Measurements from ENCODE around the gene PHKA1. TPM values are rescaled to one million over a fixed set of nuclear protein-coding genes. Genes with fewer than 3 reads are reported as not detected.
"Not testable (repeated sequence)": the region's sequence is repeated elsewhere in the genome, so short reads cannot be mapped to it uniquely, and the experiment has no call there.

PHKA1 gene
- total RNA-seq, 2 experiments from 2014 or later: 0.21 to 0.44 TPM

DNA sequence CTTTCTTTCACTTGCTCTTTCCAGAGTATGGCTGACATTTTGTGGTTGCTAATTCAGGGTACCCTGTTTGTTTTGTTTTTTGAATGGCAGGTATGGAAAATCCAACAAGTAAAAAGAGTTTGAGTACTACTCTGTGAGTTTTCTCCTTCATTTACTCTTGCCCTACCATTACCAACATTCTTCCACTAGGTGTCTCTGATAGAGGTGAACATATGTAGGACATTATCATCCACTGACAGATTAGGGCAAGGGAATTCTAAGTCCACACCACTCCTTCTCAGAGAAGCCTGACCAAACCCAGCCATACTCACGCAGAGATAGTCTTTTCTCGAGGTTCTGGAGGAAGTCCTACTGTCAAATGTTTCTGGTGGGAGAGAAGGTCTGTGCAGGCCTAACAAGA lies 104.8 kb downstream of the PHKA1 start:
- H3K4me1 Mint-ChIP-seq (ENCODE audit: low read depth): no peaks in the 10 kb centered on the region
- ChIA-PET CTCF (no interaction called here), POLR2A (no interaction called here)
- H3K36me3 Mint-ChIP-seq (ENCODE audit: low read depth): no peaks in the 10 kb centered on the region
- H3K9me3 Mint-ChIP-seq (ENCODE audit: insufficient read depth): no peaks in the 10 kb centered on the region
- no peaks in the 10 kb centered on the region for H3K27me3 Mint-ChIP-seq (ENCODE audit: low read depth)
- ATAC-seq (no peak), DNase-seq (no peak)
- no peak overlapping the region for H3K4me3 Mint-ChIP-seq
- H3K27ac Mint-ChIP-seq: no peak overlapping the region

DNA sequence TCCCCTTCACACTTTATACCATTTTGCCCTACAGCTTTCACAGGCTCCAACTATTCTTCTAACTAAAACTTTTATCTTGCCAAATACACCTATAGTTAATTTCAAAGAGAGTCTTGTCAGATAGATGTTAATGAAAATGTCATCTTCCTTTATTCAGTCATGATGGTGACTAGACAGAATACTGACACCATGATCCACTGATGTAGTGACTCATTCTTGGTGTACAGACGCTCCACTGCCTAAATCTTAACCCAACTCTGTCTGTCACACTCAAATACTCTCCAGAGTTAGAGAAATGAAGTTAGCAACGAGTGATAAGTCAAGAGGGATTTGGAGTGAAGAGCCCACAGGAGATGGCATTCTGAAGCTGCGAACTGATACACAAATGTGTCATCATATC lies 109.4 kb downstream of the PHKA1 start:
- peaks cover 4% of the 10 kb centered on the region for H3K4me1 Mint-ChIP-seq (ENCODE audit: low read depth)
- H3K27me3 Mint-ChIP-seq (ENCODE audit: low read depth): no peaks in the 10 kb centered on the region
- no peaks in the 10 kb centered on the region for H3K36me3 Mint-ChIP-seq (ENCODE audit: low read depth)
- ChIA-PET CTCF (interaction anchor here (1.4 kb wide), 1 partner anchor 61 kb away, joined by 3 read pairs; no protein-coding TSS in a partner anchor), POLR2A (no interaction called here)
- no peak overlapping the region for H3K4me3 Mint-ChIP-seq
- ATAC-seq (no peak), DNase-seq (no peak)
- no peak overlapping the region for H3K27ac Mint-ChIP-seq
- H3K9me3 Mint-ChIP-seq (ENCODE audit: insufficient read depth): no peaks in the 10 kb centered on the region

DNA sequence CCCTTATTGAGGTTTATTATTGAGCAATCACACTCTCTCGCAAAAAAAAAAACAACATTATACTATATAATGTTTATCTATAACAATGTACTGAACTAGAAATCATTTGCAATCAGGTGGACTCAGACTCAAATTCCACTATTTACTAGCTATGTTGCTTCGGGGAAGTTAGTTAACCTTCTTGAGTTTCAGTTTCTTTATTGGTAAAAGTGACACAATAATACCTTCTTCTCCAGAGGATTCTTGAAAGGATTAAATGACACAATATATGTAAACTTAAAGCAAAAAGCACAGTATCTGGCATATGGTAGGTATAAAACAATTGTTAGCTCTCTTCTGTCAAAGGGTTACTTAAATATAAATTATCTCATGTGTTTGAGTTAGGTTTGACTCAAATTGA lies 110.0 kb downstream of the PHKA1 start:
- no peak overlapping the region for H3K4me3 Mint-ChIP-seq
- H3K4me1 Mint-ChIP-seq (ENCODE audit: low read depth): peaks cover 4% of the 10 kb centered on the region
- no peaks in the 10 kb centered on the region for H3K36me3 Mint-ChIP-seq (ENCODE audit: low read depth)
- ChIA-PET POLR2A (no interaction called here), CTCF (interaction anchor here (1.4 kb wide), 1 partner anchor 62 kb away, joined by 3 read pairs; no protein-coding TSS in a partner anchor)
- no peaks in the 10 kb centered on the region for H3K9me3 Mint-ChIP-seq (ENCODE audit: insufficient read depth)
- ATAC-seq (no peak), DNase-seq (no peak)
- no peak overlapping the region for H3K27ac Mint-ChIP-seq
- no peaks in the 10 kb centered on the region for H3K27me3 Mint-ChIP-seq (ENCODE audit: low read depth)

DNA sequence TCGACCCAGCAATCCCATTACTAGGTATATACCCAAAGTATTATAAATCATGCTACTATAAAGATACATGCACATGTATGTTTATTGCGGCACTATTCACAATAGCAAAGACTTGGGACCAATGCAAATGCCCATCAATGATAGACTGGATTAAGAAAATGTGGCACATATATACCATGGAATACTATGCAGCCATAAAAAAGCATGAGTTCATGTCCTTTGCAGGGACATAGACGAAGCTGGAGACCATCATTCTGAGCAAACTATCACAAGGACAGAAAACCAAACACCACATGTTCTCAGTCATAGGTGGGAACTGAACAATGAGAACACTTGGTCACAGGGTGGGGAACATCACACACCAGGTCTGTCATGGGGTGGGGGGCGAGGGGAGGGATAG lies 123.1 kb downstream of the PHKA1 start:
- H3K4me1 Mint-ChIP-seq (ENCODE audit: low read depth); ATAC-seq; H3K36me3 Mint-ChIP-seq (ENCODE audit: low read depth); H3K27ac Mint-ChIP-seq; H3K27me3 Mint-ChIP-seq (ENCODE audit: low read depth); H3K9me3 Mint-ChIP-seq (ENCODE audit: insufficient read depth); POLR2A ChIA-PET; CTCF ChIA-PET; H3K4me3 Mint-ChIP-seq; DNase-seq: not testable (repeated sequence)

DNA sequence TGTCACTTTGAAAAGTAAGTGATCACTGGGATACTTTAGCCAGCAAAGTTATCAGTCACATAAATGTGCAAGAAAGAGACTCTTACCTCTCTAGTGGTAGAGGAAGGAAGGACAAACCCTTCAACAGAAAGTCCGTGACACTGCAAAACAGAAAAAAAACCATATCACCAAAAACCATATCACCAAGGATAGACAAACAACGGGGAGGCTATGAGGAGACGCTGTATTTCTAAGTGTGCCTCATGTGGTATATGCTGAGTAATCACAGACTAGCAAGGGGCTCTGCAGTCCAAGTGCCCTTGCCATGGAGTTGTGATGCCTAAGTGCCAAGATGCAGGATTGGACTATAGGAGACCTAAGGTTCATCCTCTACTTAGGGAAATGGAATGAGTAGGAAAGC lies 129.9 kb downstream of the PHKA1 start:
- CTCF ChIA-PET: no interaction called here
- Mint-ChIP-seq H3K4me3 (no peak overlapping the region), H3K27me3 (ENCODE audit: low read depth) (no peaks in the 10 kb centered on the region), H3K36me3 (ENCODE audit: low read depth) (no peaks in the 10 kb centered on the region), H3K9me3 (ENCODE audit: insufficient read depth) (no peaks in the 10 kb centered on the region), H3K4me1 (ENCODE audit: low read depth) (no peaks in the 10 kb centered on the region), H3K27ac (no peak overlapping the region)
- no peak for ATAC-seq
- DNase-seq: no peak
- POLR2A ChIA-PET: no interaction called here

DNA sequence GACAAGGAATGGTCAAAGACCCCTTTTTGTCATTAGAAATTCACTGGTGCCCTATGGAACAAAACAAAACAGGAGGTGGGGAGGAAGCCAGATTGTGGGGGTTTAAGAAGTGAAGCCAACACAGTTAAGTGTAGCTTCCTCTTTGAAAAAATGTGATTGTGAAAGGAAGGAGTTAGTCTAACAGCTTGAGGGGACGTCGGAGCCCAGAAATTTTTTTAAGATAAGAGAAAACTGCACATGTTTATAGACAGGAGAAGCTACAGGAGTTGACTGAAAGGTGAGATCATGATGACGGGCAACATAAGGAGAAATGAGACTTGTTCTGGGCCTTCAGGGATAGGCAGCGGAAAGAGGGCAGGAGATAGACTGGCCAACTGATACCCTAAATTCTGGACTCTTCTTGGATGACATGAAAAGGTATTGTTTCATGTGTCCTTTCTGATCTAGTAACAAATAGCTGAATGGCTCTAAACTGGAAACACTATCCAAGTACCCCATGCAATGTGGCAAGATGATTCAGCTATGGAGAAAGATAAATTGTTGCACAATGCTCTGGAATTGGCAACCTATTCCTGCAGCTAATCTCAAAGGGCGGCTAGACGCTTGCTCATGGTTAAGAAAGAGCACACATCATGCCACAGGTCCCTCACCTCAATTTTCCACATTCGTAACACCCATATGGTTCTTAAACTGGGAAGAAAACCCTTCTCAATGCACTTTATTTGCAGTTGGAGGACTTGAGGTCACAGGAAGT lies 137.8 kb downstream of the PHKA1 start:
- no peak overlapping the region for H3K27ac Mint-ChIP-seq
- DNase-seq (no peak), ATAC-seq (no peak)
- no peak overlapping the region for H3K4me3 Mint-ChIP-seq
- peaks cover 8% of the 10 kb centered on the region for H3K4me1 Mint-ChIP-seq (ENCODE audit: low read depth)
- H3K9me3 Mint-ChIP-seq (ENCODE audit: insufficient read depth): no peaks in the 10 kb centered on the region
- POLR2A ChIA-PET: no interaction called here
- H3K36me3 Mint-ChIP-seq (ENCODE audit: low read depth): no peaks in the 10 kb centered on the region
- CTCF ChIA-PET: no interaction called here
- H3K27me3 Mint-ChIP-seq (ENCODE audit: low read depth): peaks cover 14% of the 10 kb centered on the region

DNA sequence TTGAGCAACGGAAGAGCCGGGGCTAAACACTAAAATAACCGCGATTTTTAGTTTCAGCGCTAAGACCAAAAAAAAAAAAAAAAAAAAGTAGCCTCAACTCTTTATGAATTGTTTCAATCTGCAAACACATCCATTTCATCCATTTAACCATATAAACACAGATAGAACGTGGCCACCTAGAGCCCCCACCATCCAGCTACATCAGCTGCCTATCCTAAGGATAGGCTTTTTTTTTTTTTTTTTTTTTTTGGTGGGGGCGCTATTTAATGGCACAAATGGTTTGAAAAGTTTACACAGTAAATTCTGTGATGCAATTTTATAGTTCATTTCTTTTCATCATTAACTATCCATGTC lies 141.0 kb downstream of the PHKA1 start:
- ChIA-PET POLR2A (no interaction called here), CTCF (no interaction called here)
- Mint-ChIP-seq H3K4me3 (peak overlapping the region; percentile 87), H3K27ac (peak overlapping the region; percentile 85), H3K27me3 (ENCODE audit: low read depth) (peaks cover 14% of the 10 kb centered on the region), H3K4me1 (ENCODE audit: low read depth) (peaks cover 12% of the 10 kb centered on the region), H3K36me3 (ENCODE audit: low read depth) (peaks cover 8% of the 10 kb centered on the region), H3K9me3 (ENCODE audit: insufficient read depth) (no peaks in the 10 kb centered on the region)
- DNase-seq (no peak), ATAC-seq (peak; percentile 19)

DNA sequence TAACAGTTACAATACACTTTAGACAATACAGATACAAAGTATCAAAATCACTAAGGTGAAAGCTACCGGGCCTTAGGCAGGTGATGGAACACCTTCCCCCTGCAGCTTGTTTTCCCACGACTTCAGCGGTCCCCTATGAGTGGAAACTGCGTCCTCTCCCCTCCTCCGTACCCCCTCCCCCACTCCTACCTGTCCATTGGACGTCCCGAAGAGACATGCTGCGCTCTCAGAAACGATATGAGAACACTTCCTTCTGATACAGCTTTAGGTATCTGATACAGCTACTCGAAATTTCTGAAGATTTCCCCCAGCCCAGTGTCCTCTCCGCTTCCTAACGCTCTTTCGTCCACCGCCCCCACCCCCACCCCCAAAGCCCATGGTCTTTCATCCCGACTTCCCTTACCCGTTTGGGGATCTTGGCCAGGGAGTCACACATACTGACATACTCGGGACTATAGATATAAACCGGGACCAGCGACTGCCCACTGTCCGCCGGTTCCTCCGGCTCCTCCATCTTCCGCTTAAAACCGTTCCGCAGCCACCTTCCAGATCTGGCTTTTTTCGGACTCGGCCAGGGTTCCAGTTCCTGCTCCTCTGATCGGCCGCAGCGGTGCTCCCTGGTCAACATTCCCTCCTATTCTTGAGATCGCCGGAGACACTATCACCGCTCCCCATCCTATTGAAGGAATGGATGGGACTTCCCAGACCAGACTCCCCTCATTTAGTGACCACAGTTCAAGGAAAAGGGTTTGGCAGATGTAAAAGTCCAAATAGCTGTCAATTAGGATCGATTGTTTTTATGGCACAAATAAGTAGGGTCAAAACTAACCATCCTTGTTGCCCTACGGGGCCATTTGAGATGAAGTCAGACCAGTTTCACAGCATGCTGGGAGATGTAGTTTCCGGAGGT lies 141.6 kb downstream of the PHKA1 start, which contains the start of gene HDAC8:
Gene HDAC8 (minus strand): TSS at position 596 of the 910 bp plus-strand sequence. CDS start 82 bp downstream, at position 514.
- H3K36me3 Mint-ChIP-seq (ENCODE audit: low read depth): peaks cover 10% of the 10 kb centered on the region
- peak within 1 kb of the TSS; percentile 85 for H3K27ac Mint-ChIP-seq
- H3K27me3 Mint-ChIP-seq (ENCODE audit: low read depth): peaks cover 14% of the 10 kb centered on the region
- no peaks in the 10 kb centered on the region for H3K9me3 Mint-ChIP-seq (ENCODE audit: insufficient read depth)
- DNase-seq: peak; percentile 69
- peaks cover 13% of the 10 kb centered on the region for H3K4me1 Mint-ChIP-seq (ENCODE audit: low read depth)
- peak; percentile 88 for ATAC-seq
- CTCF ChIA-PET: no interaction called here
- H3K4me3 Mint-ChIP-seq: peak within 1 kb of the TSS; percentile 87
- POLR2A ChIA-PET: interaction anchor here (0.7 to 1.0 kb wide), 2 partner anchors 142 to 334 kb away, joined by 3 read pairs; partner anchors contain the start of genes ERCC6L and PHKA1

DNA sequence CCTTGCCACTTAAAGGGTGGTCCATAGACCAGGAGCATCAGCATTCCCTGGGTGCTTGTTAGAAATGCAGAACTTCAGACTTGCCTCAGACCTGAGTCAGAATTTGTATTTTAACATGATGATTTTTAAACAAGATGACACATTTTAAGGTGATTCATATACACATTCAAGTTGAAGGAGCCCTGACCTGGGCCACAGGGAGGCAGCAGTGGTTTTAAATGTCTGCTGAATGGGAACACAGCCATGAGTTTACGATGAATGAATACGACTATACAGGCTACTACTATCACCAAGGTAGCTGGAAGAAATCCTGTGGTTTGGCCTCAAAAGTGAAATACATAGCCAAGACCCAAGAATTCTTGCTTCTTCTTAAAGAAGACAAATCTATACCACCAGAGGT lies 144.3 kb downstream of the PHKA1 start:
- CTCF ChIA-PET: no interaction called here
- peaks cover 25% of the 10 kb centered on the region for H3K36me3 Mint-ChIP-seq (ENCODE audit: low read depth)

DNA sequence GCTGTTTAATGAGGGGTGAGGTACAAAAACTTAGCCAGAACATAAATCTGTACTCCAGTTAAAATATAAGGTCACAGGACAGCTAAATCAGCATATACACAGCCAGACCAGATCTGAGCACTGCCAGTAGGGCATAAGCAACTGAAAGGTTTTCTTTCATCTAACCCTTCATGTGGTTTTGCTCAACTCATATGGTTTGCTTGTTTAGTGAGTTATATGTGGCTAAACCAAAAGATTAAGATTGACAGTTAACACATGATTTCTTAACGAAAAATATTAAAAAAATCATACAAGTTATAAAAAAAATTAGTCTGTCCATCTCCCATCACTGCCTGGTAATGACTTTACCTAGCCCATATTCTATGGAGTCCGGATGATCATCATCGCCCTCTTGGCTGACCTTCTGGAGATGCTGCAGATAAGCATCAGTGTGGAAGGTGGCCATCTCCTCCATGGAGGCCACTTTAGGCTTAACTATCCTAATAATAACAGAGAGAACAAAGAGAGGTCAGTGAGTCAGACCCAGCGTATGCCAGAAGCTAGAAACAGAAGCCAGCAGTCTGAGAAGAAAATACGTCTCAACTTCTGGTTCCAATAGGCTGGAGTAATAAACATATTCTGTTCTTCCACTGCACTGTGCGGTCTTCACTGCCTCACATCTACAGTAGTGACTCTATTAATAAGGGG lies 145.6 kb downstream of the PHKA1 start:
- peaks cover 12% of the 10 kb centered on the region for H3K4me1 Mint-ChIP-seq (ENCODE audit: low read depth)
- ChIA-PET CTCF (no interaction called here), POLR2A (no interaction called here)
- DNase-seq: no peak
- H3K27ac Mint-ChIP-seq: no peak overlapping the region
- ATAC-seq: no peak
- no peaks in the 10 kb centered on the region for H3K27me3 Mint-ChIP-seq (ENCODE audit: low read depth)
- H3K4me3 Mint-ChIP-seq: no peak overlapping the region
- H3K9me3 Mint-ChIP-seq (ENCODE audit: insufficient read depth): no peaks in the 10 kb centered on the region
- H3K36me3 Mint-ChIP-seq (ENCODE audit: low read depth): peaks cover 25% of the 10 kb centered on the region

More for the DNA sequence above, 144.3 kb downstream of the PHKA1 start:
- H3K27me3 Mint-ChIP-seq (ENCODE audit: low read depth): peaks cover 1% of the 10 kb centered on the region
- ATAC-seq: no peak
- H3K4me3 Mint-ChIP-seq: no peak overlapping the region
- peaks cover 13% of the 10 kb centered on the region for H3K4me1 Mint-ChIP-seq (ENCODE audit: low read depth)
- DNase-seq: no peak
- POLR2A ChIA-PET: no interaction called here
- no peak overlapping the region for H3K27ac Mint-ChIP-seq
- H3K9me3 Mint-ChIP-seq (ENCODE audit: insufficient read depth): no peaks in the 10 kb centered on the region

DNA sequence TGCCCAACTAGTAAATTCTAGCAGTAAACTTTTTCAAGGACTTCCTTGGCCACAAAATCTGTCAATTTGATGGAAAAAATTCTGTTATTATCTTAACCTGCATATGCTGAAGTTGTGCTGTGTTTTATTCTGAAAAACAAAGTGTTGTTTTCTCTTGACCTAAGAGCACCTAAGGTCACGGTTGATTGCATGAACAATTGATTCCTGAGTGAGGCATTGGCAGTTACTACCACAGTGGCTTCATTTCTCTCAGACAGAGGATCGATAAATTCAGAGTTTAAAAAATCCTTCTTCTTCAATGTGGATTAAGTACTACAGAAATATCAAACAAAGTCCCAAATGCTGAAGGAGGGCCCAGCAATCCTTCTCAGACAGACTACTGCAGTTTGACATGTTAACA lies 147.7 kb downstream of the PHKA1 start:
- ATAC-seq (no peak), DNase-seq (no peak)
- peaks cover 5% of the 10 kb centered on the region for H3K4me1 Mint-ChIP-seq (ENCODE audit: low read depth)
- CTCF ChIA-PET: no interaction called here
- H3K9me3 Mint-ChIP-seq (ENCODE audit: insufficient read depth): no peaks in the 10 kb centered on the region
- no peaks in the 10 kb centered on the region for H3K27me3 Mint-ChIP-seq (ENCODE audit: low read depth)
- POLR2A ChIA-PET: no interaction called here
- no peak overlapping the region for H3K4me3 Mint-ChIP-seq
- H3K36me3 Mint-ChIP-seq (ENCODE audit: low read depth): peaks cover 34% of the 10 kb centered on the region
- no peak overlapping the region for H3K27ac Mint-ChIP-seq

DNA sequence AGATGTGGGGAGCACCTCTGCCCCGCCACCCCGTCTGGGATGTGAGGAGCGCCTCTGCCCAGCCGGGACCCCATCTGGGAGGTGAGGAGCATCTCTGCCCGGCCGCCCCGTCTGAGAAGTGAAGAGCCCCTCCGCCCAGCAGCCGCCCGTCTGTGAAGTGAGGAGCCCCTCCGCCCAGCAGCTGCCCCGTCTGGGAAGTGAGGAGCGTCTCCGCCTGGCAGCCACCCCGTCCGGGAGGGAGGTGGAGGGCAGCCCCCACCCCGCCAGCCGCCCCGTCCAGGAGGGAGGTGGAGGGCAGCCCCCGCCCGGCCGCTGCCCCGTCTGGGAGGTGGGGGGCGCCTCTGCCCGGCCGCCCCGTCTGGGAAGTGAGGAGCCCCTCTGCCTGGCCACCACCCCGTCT lies 154.5 kb downstream of the PHKA1 start:
- H3K4me3 Mint-ChIP-seq; H3K9me3 Mint-ChIP-seq (ENCODE audit: insufficient read depth); ATAC-seq; H3K4me1 Mint-ChIP-seq (ENCODE audit: low read depth); H3K27ac Mint-ChIP-seq; POLR2A ChIA-PET; H3K27me3 Mint-ChIP-seq (ENCODE audit: low read depth); DNase-seq; CTCF ChIA-PET: not testable (repeated sequence)
- peaks cover 27% of the 10 kb centered on the region for H3K36me3 Mint-ChIP-seq (ENCODE audit: low read depth)
